Smooth muscle cell (in vitro differentiated cells): ENCODE measurements around the gene SEMA4D. TPM values are rescaled to one million over a fixed set of nuclear protein-coding genes. Genes with fewer than 3 reads are reported as not detected.

Source experiments
- DNase-seq: peaks from one replicate; lab custom pipeline; 2025; ENCODE audit not compliant: unreplicated experiment; lab: John Stamatoyannopoulos, UW
- H2AFZ ChIP-seq: fragments of 200-600 bp; sonication (generic); 2 replicates; pipeline ENCODE4 v1.6.0; 2016; ENCODE audit warnings: antibody characterized with exemption, low read depth, mild to moderate bottlenecking
- H3F3A ChIP-seq: fragments of 200-600 bp; sonication (generic); 2 replicates; pipeline ENCODE4 v1.6.0; 2017; ENCODE audit warnings: antibody characterized with exemption, low read depth
- H3K27ac ChIP-seq: fragments of 200-600 bp; sonication (generic); 2 replicates; pipeline ENCODE4 v1.5.1; 2016; ENCODE audit warnings: low read depth, mild to moderate bottlenecking
- H3K27me3 ChIP-seq: fragments of 200-600 bp; sonication (generic); 2 replicates; pipeline ENCODE4 v1.6.1; 2016; ENCODE audit warnings: low read depth, mild to moderate bottlenecking
- H3K36me3 ChIP-seq: fragments of 200-600 bp; sonication (generic); 2 replicates; pipeline ENCODE4 v1.5.1; 2016; ENCODE audit warnings: low read depth
- H3K4me1 ChIP-seq: fragments of 200-600 bp; sonication (generic); 2 replicates; pipeline ENCODE4 v1.5.1; 2016; ENCODE audit warnings: low read depth
- H3K4me2 ChIP-seq: fragments of 200-600 bp; sonication (generic); 2 replicates; pipeline ENCODE4 v1.6.0; 2016; ENCODE audit warnings: mild to moderate bottlenecking
- H3K4me3 ChIP-seq: fragments of 200-600 bp; sonication (generic); 2 replicates; pipeline ENCODE4 v1.5.1; 2016; ENCODE audit warnings: mild to moderate bottlenecking
- H3K79me2 ChIP-seq: fragments of 200-600 bp; sonication (generic); 2 replicates; pipeline ENCODE4 v1.6.0; 2016; ENCODE audit warnings: low read depth, mild to moderate bottlenecking
- H3K9ac ChIP-seq: fragments of 200-600 bp; sonication (generic); 2 replicates; pipeline ENCODE4 v1.6.0; 2016; ENCODE audit warnings: low read depth
- H3K9me3 ChIP-seq: fragments of 200-600 bp; sonication (generic); replicated peaks from 2 replicates; pipeline ENCODE4 v1.5.1; 2016; ENCODE audit warnings: low read depth
- H4K20me1 ChIP-seq: fragments of 200-600 bp; sonication (generic); 2 replicates; pipeline ENCODE4 v1.6.0; 2016; ENCODE audit warnings: low read depth
- whole genome bisulfite sequencing: methylation state at CpG from one replicate; pipeline ENCODE4 v1.1.7; 2016; ENCODE audit warnings: low lambda C conversion rate; 5-methylcytosine and 5-hydroxymethylcytosine counted together
- polyA plus RNA-seq: library from polyadenylated mRNA; unstranded; fragments of >200 nt; fragmentation: Nextera tagmentation; extraction: Ambion mirVana; gene quantifications from 2 replicates; pipeline ENCODE4 v1.2.1, GENCODE V29; 2016
- total RNA-seq: library from RNA; depleted of rRNA; stranded (reverse); fragments of >200 nt; gene quantifications from 2 replicates; pipeline ENCODE4 v1.2.3, GENCODE V29; 2014
- TF ChIP-seq, protein P1 (sequence below): fragments of 200-600 bp; sonication (generic); IDR thresholded peaks from 2 replicates; pipeline ENCODE4 v1.5.1; 2017; ENCODE audit warnings: borderline replicate concordance, mild to moderate bottlenecking, antibody characterized with exemption; ENCODE audit not compliant: insufficient read depth, poor library complexity, severe bottlenecking

Gene SEMA4D
- total and polyA plus RNA-seq, 2 experiments from 2014 or later: 0.63 to 2.7 TPM

GRCh38 chr9:89412541-89412940 lies 85.4 kb downstream of the SEMA4D start:
- Histone ChIP-seq H3K36me3 (no peaks in the 10 kb centered on the region), H3K4me3 (no peak overlapping the region), H3K27ac (no peak overlapping the region), H3K4me2 (no peak overlapping the region), H2AFZ (no peak overlapping the region), H3F3A (no peaks in the 10 kb centered on the region), H3K27me3 (no peaks in the 10 kb centered on the region), H3K9ac (no peak overlapping the region), H3K4me1 (peaks cover 19% of the 10 kb centered on the region), H3K9me3 (no peaks in the 10 kb centered on the region), H4K20me1 (no peaks in the 10 kb centered on the region), H3K79me2 (no peaks in the 10 kb centered on the region)
- TF ChIP-seq, protein P1, sequence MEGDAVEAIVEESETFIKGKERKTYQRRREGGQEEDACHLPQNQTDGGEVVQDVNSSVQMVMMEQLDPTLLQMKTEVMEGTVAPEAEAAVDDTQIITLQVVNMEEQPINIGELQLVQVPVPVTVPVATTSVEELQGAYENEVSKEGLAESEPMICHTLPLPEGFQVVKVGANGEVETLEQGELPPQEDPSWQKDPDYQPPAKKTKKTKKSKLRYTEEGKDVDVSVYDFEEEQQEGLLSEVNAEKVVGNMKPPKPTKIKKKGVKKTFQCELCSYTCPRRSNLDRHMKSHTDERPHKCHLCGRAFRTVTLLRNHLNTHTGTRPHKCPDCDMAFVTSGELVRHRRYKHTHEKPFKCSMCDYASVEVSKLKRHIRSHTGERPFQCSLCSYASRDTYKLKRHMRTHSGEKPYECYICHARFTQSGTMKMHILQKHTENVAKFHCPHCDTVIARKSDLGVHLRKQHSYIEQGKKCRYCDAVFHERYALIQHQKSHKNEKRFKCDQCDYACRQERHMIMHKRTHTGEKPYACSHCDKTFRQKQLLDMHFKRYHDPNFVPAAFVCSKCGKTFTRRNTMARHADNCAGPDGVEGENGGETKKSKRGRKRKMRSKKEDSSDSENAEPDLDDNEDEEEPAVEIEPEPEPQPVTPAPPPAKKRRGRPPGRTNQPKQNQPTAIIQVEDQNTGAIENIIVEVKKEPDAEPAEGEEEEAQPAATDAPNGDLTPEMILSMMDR: no peak
- WGBS: 64% methylated on average over 5 of the region's 5 CpGs
- DNase-seq: no peak

GRCh38 chr9:89411759-89412158 lies 86.2 kb downstream of the SEMA4D start:
- H3F3A ChIP-seq: no peaks in the 10 kb centered on the region
- no peak for DNase-seq
- no peaks in the 10 kb centered on the region for H3K27me3 ChIP-seq
- no peak overlapping the region for H3K27ac ChIP-seq
- peaks cover 19% of the 10 kb centered on the region for H3K4me1 ChIP-seq
- H3K36me3 ChIP-seq: no peaks in the 10 kb centered on the region
- no peaks in the 10 kb centered on the region for H3K79me2 ChIP-seq
- no peak overlapping the region for H3K9ac ChIP-seq
- 88% methylated on average over 6 of the region's 6 CpGs for WGBS
- no peaks in the 10 kb centered on the region for H4K20me1 ChIP-seq
- H3K4me2 ChIP-seq: no peak overlapping the region
- no peaks in the 10 kb centered on the region for H3K9me3 ChIP-seq
- H3K4me3 ChIP-seq: no peak overlapping the region
- H2AFZ ChIP-seq: no peak overlapping the region
- TF ChIP-seq, protein P1: no peak

DNA sequence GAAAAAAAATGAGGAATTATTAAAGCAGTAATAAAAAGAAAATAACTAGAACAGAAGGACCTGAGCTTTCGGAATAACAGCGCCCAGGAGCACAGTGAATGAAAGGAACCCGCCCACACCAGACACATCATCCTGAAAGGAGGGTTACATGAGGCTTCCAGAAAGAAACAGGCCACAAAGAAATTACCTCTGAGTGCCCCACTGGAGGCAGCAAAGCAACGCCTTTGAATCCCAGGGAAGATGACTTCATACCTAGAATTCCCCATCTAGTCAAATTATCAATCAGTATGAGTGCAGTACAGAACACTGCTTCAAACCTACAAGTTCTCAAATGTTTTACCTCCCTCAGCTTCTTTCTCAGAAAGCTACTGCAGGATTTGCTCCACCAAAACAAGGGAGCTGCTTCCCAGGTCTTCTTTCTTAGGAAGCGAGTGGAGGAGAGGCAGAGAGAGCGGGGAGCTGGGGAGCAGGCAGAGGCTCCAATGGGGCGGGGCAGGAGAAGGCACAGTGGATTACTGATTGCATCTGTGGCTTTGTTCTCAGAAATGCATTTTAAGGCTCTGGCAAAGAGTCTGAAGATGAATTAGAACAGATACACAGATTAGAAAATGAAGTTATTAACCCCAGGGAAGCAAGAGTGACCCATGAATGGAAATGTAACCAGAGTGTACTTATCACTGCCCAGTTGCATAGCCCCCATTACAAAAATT lies 87.1 kb downstream of the SEMA4D start:
- Histone ChIP-seq H3K4me3 (no peak overlapping the region), H2AFZ (no peak overlapping the region), H3K27ac (no peak overlapping the region), H3K27me3 (no peaks in the 10 kb centered on the region), H3K9me3 (no peaks in the 10 kb centered on the region), H3K4me2 (no peak overlapping the region), H3F3A (no peaks in the 10 kb centered on the region), H3K79me2 (no peaks in the 10 kb centered on the region), H3K4me1 (peaks cover 19% of the 10 kb centered on the region), H4K20me1 (no peaks in the 10 kb centered on the region), H3K9ac (no peak overlapping the region), H3K36me3 (no peaks in the 10 kb centered on the region)
- no peak for DNase-seq
- WGBS: 82% methylated on average over 7 of the region's 7 CpGs
- TF ChIP-seq, protein P1: no peak

- 95% methylated on average over 8 of the region's 8 CpGs for WGBS
- H3K79me2 ChIP-seq: no peaks in the 10 kb centered on the region
- H3K4me1 ChIP-seq: peaks cover 19% of the 10 kb centered on the region
- H3K27ac ChIP-seq: no peak overlapping the region
- no peak overlapping the region for H3K4me3 ChIP-seq
- TF ChIP-seq, protein P1: no peak
- H3F3A ChIP-seq: no peaks in the 10 kb centered on the region
- no peak for DNase-seq
- H3K27me3 ChIP-seq: no peaks in the 10 kb centered on the region
- H4K20me1 ChIP-seq: no peaks in the 10 kb centered on the region
- no peak overlapping the region for H2AFZ ChIP-seq
- H3K4me2 ChIP-seq: no peak overlapping the region
- H3K9me3 ChIP-seq: no peaks in the 10 kb centered on the region
- no peaks in the 10 kb centered on the region for H3K36me3 ChIP-seq
- H3K9ac ChIP-seq: no peak overlapping the region
Measured at GRCh38 chr9:89410022-89410421, 87.9 kb downstream of the SEMA4D start.
